BLaER1 treated with 17β-estradiol and CSF1 and Interleukin-3, amounts not matched to agents 10 nM and 100 nM (cell line): ENCODE data around the gene LMBR1L.

ENCODE experiments used
- H3K27ac ChIP-seq, 11 experiments: shearing (Covaris generic); formaldehyde crosslinking; 2 replicates each; pipeline ENCODE4 v1.8.1; 2022
- H3K27me3 ChIP-seq, 11 experiments: shearing (Covaris generic); formaldehyde crosslinking; 2 replicates each; pipeline ENCODE4 v1.8.1; 2022
- H3K36me3 ChIP-seq, 11 experiments: shearing (Covaris generic); formaldehyde crosslinking; 2 replicates each; pipeline ENCODE4 v1.8.1; 2022
- H3K4me1 ChIP-seq, 10 experiments: shearing (Covaris generic); formaldehyde crosslinking; 2 replicates each; pipeline ENCODE4 v1.8.1; 2022
- H3K4me2 ChIP-seq, 11 experiments: shearing (Covaris generic); formaldehyde crosslinking; 2 replicates each; pipeline ENCODE4 v1.8.1; 2022
- H3K4me3 ChIP-seq, 10 experiments: shearing (Covaris generic); formaldehyde crosslinking; 2 replicates each; pipeline ENCODE4 v1.8.1; 2022
- H3K9ac ChIP-seq, 11 experiments: shearing (Covaris generic); formaldehyde crosslinking; 2 replicates each; pipeline ENCODE4 v1.8.1; 2022
- H3K9me3 ChIP-seq, 11 experiments: shearing (Covaris generic); formaldehyde crosslinking; replicated peaks in 1 of 11; 2 replicates each; pipeline ENCODE4 v1.8.1; 2022
- H4K20me1 ChIP-seq, 11 experiments: shearing (Covaris generic); formaldehyde crosslinking; 2 replicates each; pipeline ENCODE4 v1.8.1; 2022
- Cebpa-rat ChIP-seq, 11 experiments: shearing (Covaris generic); IDR thresholded peaks; 2 replicates each; pipeline ENCODE4 v1.8.1; 2022

LMBR1L gene

DNA sequence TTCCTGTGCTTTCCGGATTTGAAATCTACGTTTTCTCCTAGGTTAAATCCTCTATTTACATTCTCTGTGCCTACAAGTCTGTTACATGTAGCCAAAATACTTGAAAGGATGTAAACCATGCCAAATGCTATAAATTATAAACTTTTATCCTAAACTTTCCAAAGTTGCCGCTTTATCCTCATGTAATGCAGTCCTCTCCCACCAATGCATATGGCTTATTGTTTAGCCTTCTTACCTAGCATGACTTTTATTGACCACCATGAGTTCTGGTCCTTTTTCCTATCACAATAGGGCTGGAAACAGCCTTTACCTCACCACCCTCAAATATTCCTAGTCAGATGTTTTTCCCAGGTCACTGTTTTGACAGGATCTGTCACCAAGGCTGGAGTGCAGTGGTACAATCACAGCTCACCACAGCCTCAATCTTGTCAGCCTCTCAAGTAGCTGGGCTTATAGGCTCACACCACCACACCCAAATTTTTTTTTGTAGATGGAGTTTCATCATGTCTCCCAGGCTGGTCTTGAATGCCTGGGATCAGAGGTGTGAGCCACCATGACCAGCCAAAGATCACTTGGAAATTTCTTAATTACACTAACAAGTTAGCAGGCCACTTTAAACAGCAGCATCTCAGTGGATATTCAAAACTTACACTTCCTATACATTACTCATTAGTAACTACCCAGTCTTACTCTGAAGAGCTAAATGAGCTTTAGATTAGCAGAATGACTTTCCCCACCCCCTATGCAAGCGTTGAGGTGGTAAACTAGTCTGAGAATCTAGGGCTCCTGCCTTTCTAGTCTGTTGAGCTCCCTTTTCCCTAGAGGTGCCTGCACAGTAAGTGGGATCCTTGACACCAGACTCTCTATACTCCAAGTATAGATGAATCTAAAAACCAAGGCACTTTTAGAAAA is 16.5 kb upstream of the LMBR1L start:
- Histone ChIP-seq H3K4me3 (no peak overlapping the region), H3K27me3 (no peaks in the 10 kb centered on the region), H3K36me3 (peaks cover 29 to 39% (median 36%) of the 10 kb centered on the region in 11 experiments), H3K27ac (no peak overlapping the region), H3K4me1 (peaks cover 15 to 28% (median 18%) of the 10 kb centered on the region in 10 experiments), H3K9me3 (no peaks in the 10 kb centered on the region), H4K20me1 (peaks cover 34 to 51% (median 42%) of the 10 kb centered on the region in 11 experiments), H3K9ac (0 out of 22 replicates have a peak overlapping the region, but pooled peaks of 1 of the 11 experiments have one; percentile 12), H3K4me2 (peak overlapping the region in 2 of 11 experiments; percentile 5 to 19; a peak in 3 of 22 replicates)
- no peak for TF ChIP-seq Cebpa-rat (IDR thresholded peaks at IDR 0.05)

- no peaks in the 10 kb centered on the region for H3K36me3 ChIP-seq
- no peak overlapping the region for H3K4me2 ChIP-seq
- no peaks in the 10 kb centered on the region for H3K9me3 ChIP-seq
- H3K27ac ChIP-seq: no peak overlapping the region
- peaks cover 0 to 9% (median 0%) of the 10 kb centered on the region in 11 experiments; a peak in 7 of 22 replicates for H4K20me1 ChIP-seq
- TF ChIP-seq Cebpa-rat (IDR thresholded peaks at IDR 0.05): no peak
- no peak overlapping the region for H3K9ac ChIP-seq
- H3K4me1 ChIP-seq: no peaks in the 10 kb centered on the region
- no peak overlapping the region for H3K4me3 ChIP-seq
- H3K27me3 ChIP-seq: no peaks in the 10 kb centered on the region
Measured at GRCh38 chr12:49121047-49121696, 10.5 kb upstream of the LMBR1L start.

GRCh38 chr12:49111206-49111605 is 559 bp upstream of the LMBR1L start:
- peaks cover 35 to 45% (median 37%) of the 10 kb centered on the region in 10 experiments for H3K4me1 ChIP-seq
- H3K27ac ChIP-seq: peak overlapping the region in 9 of 11 experiments; percentile 33 to 95 (median 92); a peak in 17 of 22 replicates
- H3K4me2 ChIP-seq: peak overlapping the region; percentile 45 to 97 (median 71); a peak in 21 of 22 replicates
- H3K4me3 ChIP-seq: peak overlapping the region; percentile 85 to 100 (median 98); a peak in 17 of 20 replicates
- peaks cover 0 to 15% (median 6%) of the 10 kb centered on the region in 11 experiments; a peak in 11 of 22 replicates for H3K9me3 ChIP-seq
- H4K20me1 ChIP-seq: peaks cover 0 to 36% (median 32%) of the 10 kb centered on the region in 11 experiments; a peak in 13 of 22 replicates
- TF ChIP-seq Cebpa-rat (IDR thresholded peaks at IDR 0.05): no peak
- peaks cover 0 to 20% (median 16%) of the 10 kb centered on the region in 11 experiments; a peak in 11 of 22 replicates for H3K36me3 ChIP-seq
- H3K9ac ChIP-seq: peak overlapping the region; percentile 55 to 97 (median 94); a peak in 20 of 22 replicates
- no peaks in the 10 kb centered on the region for H3K27me3 ChIP-seq

GRCh38 chr12:49109641-49110463 is 795 bp downstream of the LMBR1L start:
- Histone ChIP-seq H3K9me3 (peaks cover 0 to 15% (median 6%) of the 10 kb centered on the region in 11 experiments; a peak in 11 of 22 replicates), H3K27me3 (no peaks in the 10 kb centered on the region), H3K4me2 (peak overlapping the region; percentile 86 to 98 (median 95)), H3K4me1 (peaks cover 48 to 59% (median 51%) of the 10 kb centered on the region in 10 experiments), H3K27ac (peak overlapping the region; percentile 83 to 95 (median 94)), H3K9ac (peak overlapping the region; percentile 92 to 98 (median 96)), H4K20me1 (peaks cover 2 to 49% (median 40%) of the 10 kb centered on the region in 11 experiments; a peak in 17 of 22 replicates), H3K36me3 (peaks cover 0 to 25% (median 17%) of the 10 kb centered on the region in 11 experiments; a peak in 12 of 22 replicates), H3K4me3 (peak overlapping the region; percentile 85 to 100 (median 98))
- no peak for TF ChIP-seq Cebpa-rat (IDR thresholded peaks at IDR 0.05)

DNA sequence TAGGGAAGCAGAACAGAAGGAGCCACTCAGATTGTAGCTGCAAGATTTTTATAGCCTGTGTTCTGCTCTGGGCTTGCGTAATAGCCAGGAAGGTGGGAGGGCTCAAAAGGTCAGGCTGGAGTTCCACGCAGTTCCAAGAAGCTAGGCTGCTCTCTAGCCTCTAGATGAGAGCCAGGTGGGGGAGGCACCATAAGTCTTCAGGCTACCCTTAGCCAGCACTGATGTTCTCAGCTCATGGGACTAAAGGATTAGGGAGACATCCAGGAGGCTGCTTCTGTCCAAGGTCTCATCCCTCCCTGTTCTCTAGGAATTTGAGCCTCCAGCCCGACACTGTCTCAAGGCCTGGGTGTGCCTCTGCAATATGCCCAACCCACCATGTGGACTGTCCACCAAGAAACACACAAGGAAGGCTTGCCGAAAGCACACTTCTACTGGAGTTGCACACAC is 1.7 kb downstream of the LMBR1L start:
- Histone ChIP-seq H3K4me3 (peak overlapping the region; percentile 85 to 100 (median 98)), H3K4me1 (peaks cover 57 to 67% (median 60%) of the 10 kb centered on the region in 10 experiments), H3K36me3 (peaks cover 5 to 34% (median 23%) of the 10 kb centered on the region in 11 experiments; a peak in 20 of 22 replicates), H3K27me3 (no peaks in the 10 kb centered on the region), H3K9ac (peak overlapping the region; percentile 92 to 98 (median 96)), H3K4me2 (peak overlapping the region; percentile 86 to 98 (median 95)), H4K20me1 (peaks cover 6 to 58% (median 48%) of the 10 kb centered on the region in 11 experiments; a peak in 18 of 22 replicates), H3K9me3 (peaks cover 0 to 15% (median 6%) of the 10 kb centered on the region in 11 experiments; a peak in 11 of 22 replicates), H3K27ac (peak overlapping the region; percentile 83 to 95 (median 94); a peak in 20 of 22 replicates)
- TF ChIP-seq Cebpa-rat (IDR thresholded peaks at IDR 0.05): peak; percentile 43 to 90 (median 83); a peak in 19 of 22 replicates

- Histone ChIP-seq H4K20me1 (peaks cover 21 to 90% (median 71%) of the 10 kb centered on the region in 11 experiments; a peak in 18 of 22 replicates), H3K27ac (peak overlapping the region in 10 of 11 experiments; percentile 44 to 80 (median 74); a peak in 21 of 22 replicates)
- peak in 9 of 11 experiments; percentile 25 to 83 (median 70); a peak in 12 of 22 replicates for TF ChIP-seq Cebpa-rat (IDR thresholded peaks at IDR 0.05)
Measured at GRCh38 chr12:49105504-49106084, 5.1 kb downstream of the LMBR1L start.

DNA sequence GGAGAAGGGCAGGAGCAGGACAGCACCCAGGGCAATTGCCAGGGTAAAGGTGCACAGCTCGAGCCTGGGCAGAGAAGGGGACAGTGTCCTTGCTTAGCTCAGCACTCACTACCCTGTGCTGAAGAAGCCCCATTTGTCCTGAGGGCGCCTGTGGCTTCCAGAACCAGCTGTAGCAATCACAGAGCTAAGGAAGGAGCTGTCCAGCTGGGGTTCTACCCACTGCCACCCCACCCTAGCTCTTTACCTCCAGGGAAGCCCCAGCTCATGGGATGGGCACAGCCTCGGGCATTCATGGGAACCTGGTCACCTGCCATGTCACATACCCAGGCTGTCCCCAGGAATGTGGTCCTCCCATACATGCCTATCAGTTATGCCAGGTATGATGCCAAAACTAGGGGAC is 5.8 kb downstream of the LMBR1L start:
- Histone ChIP-seq H3K9me3 (no peaks in the 10 kb centered on the region), H3K9ac (peak overlapping the region in 6 of 11 experiments; percentile 1 to 71 (median 66); a peak in 4 of 22 replicates), H3K4me2 (peak overlapping the region; percentile 86 to 98 (median 95)), H3K4me1 (peaks cover 68 to 88% (median 78%) of the 10 kb centered on the region in 10 experiments), H3K36me3 (peaks cover 46 to 76% (median 65%) of the 10 kb centered on the region in 11 experiments), H3K27me3 (no peaks in the 10 kb centered on the region), H3K27ac (peak overlapping the region in 10 of 11 experiments; percentile 3 to 80 (median 74); a peak in 15 of 22 replicates), H3K4me3 (peak overlapping the region in 3 of 10 experiments; percentile 46 to 98 (median 85); a peak in 4 of 20 replicates), H4K20me1 (peaks cover 21 to 94% (median 71%) of the 10 kb centered on the region in 11 experiments; a peak in 18 of 22 replicates)
- TF ChIP-seq Cebpa-rat (IDR thresholded peaks at IDR 0.05): no peak

More at GRCh38 chr12:49105504-49106084, 5.1 kb downstream of the LMBR1L start:
- peak overlapping the region in 10 of 11 experiments; percentile 32 to 71 (median 61); a peak in 18 of 22 replicates for H3K9ac ChIP-seq
- H3K4me2 ChIP-seq: peak overlapping the region; percentile 86 to 98 (median 95)
- peak overlapping the region in 8 of 10 experiments; percentile 24 to 98 (median 42); a peak in 15 of 20 replicates for H3K4me3 ChIP-seq
- H3K9me3 ChIP-seq: no peaks in the 10 kb centered on the region
- no peaks in the 10 kb centered on the region for H3K27me3 ChIP-seq
- peaks cover 68 to 88% (median 79%) of the 10 kb centered on the region in 10 experiments for H3K4me1 ChIP-seq
- peaks cover 39 to 68% (median 57%) of the 10 kb centered on the region in 11 experiments for H3K36me3 ChIP-seq
